Naive B cell (primary cell): Measurements from ENCODE around the gene OR2T2. TPM values are rescaled to one million over a fixed set of nuclear protein-coding genes. Genes with fewer than 3 reads are reported as not detected.
A peak's percentile ranks its signal among the peaks of the same experiment; 100 is the strongest.
"Not testable (repeated sequence)": the region's sequence is repeated elsewhere in the genome, so short reads cannot be mapped to it uniquely, and the experiment has no call there.

Experiments
- ATAC-seq, 2 donors: fragments of 150-1000 bp; cut with Tn5 transposase; 2 replicates each; pipeline ENCODE4 v1.10.0; 2021; ENCODE audit warnings: low read depth in 2 of 2, mild to moderate bottlenecking in 2 of 2, moderate library complexity in 2 of 2
- DNase-seq: peaks from one replicate; pipeline ENCODE4 v3.0.0; 2022
- H3K27ac Mint-ChIP-seq, 6 donors: one replicate each; pipeline ENCODE4 v1.8.0; 2020 to 2022; ENCODE audit warnings: mild to moderate bottlenecking in 6 of 6, mixed read lengths in 6 of 6, moderate library complexity in 5 of 6, inconsistent platforms in 2 of 6
- H3K27me3 Mint-ChIP-seq, 3 donors: one replicate each; pipeline ENCODE4 v1.8.0; 2021 to 2022; ENCODE audit warnings: mixed read lengths in 3 of 3, mild to moderate bottlenecking in 1 of 3
- H3K36me3 Mint-ChIP-seq, 2 donors: one replicate each; pipeline ENCODE4 v1.8.0; 2020 to 2022; ENCODE audit warnings: mixed read lengths in 2 of 2, inconsistent platforms in 1 of 2, mild to moderate bottlenecking in 1 of 2
- H3K4me1 Mint-ChIP-seq, 3 donors: one replicate each; pipeline ENCODE4 v1.8.0; 2020 to 2022; ENCODE audit warnings: mixed read lengths in 3 of 3, inconsistent platforms in 1 of 3, mild to moderate bottlenecking in 1 of 3, moderate library complexity in 1 of 3
- H3K4me3 Mint-ChIP-seq, 8 donors: one replicate each; pipeline ENCODE4 v1.8.0; 2020 to 2022; ENCODE audit warnings: mild to moderate bottlenecking in 8 of 8, mixed read lengths in 8 of 8, moderate library complexity in 8 of 8, inconsistent platforms in 2 of 8
- H3K9me3 Mint-ChIP-seq, 7 donors: one replicate each; pipeline ENCODE4 v1.8.0; 2020 to 2022; ENCODE audit warnings: mixed read lengths in 7 of 7, mild to moderate bottlenecking in 5 of 7, inconsistent platforms in 2 of 7, moderate library complexity in 1 of 7
- polyA plus RNA-seq, 6 donors: library from polyadenylated mRNA; unstranded; fragments of 300-500 nt; fragmentation: Illumina TruSeq; gene quantifications; one replicate each; pipeline ENCODE4 v1.2.3, GENCODE V29; 2021; ENCODE audit warnings: low read depth in 6 of 6

Gene OR2T2
- polyA plus RNA-seq, 6 donors from 2014 or later: 0.19 to 0.71 (median 0.53) TPM; not detected in 3

DNA sequence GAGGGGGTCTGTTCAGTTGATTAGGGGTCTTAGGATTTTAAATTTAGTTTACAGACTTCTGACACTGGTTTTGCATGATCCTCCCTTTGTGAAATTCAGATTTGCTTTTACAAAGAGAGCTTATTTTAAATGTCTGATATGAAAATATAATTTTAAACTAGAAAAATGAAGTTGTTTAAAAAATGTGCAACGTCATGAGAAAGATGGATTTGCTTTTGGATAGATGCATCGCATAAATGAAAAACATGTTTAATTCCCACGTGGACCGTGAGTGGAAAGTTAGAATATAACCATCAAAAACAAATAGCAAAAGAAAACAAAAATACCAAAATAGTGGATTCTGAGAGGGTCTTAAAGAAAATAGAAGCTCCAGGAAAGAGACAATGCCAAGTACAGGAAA, 25.7 kb downstream of the OR2T2 start:
- Mint-ChIP-seq H3K9me3 (no peaks in the 10 kb centered on the region), H3K4me1 (peaks cover 0 to 8% (median 0%) of the 10 kb centered on the region in 3 donors), H3K27ac (peak overlapping the region in 1 of 6 donors; percentile 73), H3K4me3 (no peak overlapping the region), H3K36me3 (peaks cover 0 to 4% of the 10 kb centered on the region in 2 donors), H3K27me3 (peaks cover 0 to 5% (median 0%) of the 10 kb centered on the region in 3 donors)
- DNase-seq: no peak
- ATAC-seq: no peak

- H3K9me3 Mint-ChIP-seq, DNase-seq, H3K36me3 Mint-ChIP-seq, ATAC-seq, H3K4me3 Mint-ChIP-seq, H3K27me3 Mint-ChIP-seq: not testable (repeated sequence)
- H3K27ac Mint-ChIP-seq: peak overlapping the region in 1 of 6 donors; percentile 49
- peaks cover 0 to 10% (median 0%) of the 10 kb centered on the region in 3 donors for H3K4me1 Mint-ChIP-seq
Measured at GRCh38 chr1:248472111-248472510, 26.7 kb downstream of the OR2T2 start.

- H3K4me3 Mint-ChIP-seq, H3K9me3 Mint-ChIP-seq, ATAC-seq: not testable (repeated sequence)
Measured at GRCh38 chr1:248473051-248473450, 27.6 kb downstream of the OR2T2 start, which contains the start of gene OR2T3. Gene OR2T3, plus strand, starts transcription at chr1:248473351. Its CDS starts 0 bp downstream, at chr1:248473351.

GRCh38 chr1:248475660-248476059, 30.2 kb downstream of the OR2T2 start:
- peaks cover 0 to 10% (median 0%) of the 10 kb centered on the region in 3 donors for H3K4me1 Mint-ChIP-seq
- not testable (repeated sequence) for H3K9me3 Mint-ChIP-seq, H3K4me3 Mint-ChIP-seq, H3K36me3 Mint-ChIP-seq, H3K27me3 Mint-ChIP-seq, H3K27ac Mint-ChIP-seq, DNase-seq
- ATAC-seq: peak in 1 of 2 donors; percentile 51

More at GRCh38 chr1:248473051-248473450, 27.6 kb downstream of the OR2T2 start, which contains the start of gene OR2T3:
- H3K27ac Mint-ChIP-seq: peak within 1 kb of the TSS in 1 of 6 donors; percentile 49
- peaks cover 0 to 10% (median 0%) of the 10 kb centered on the region in 3 donors for H3K4me1 Mint-ChIP-seq
- not testable (repeated sequence) for DNase-seq, H3K27me3 Mint-ChIP-seq, H3K36me3 Mint-ChIP-seq

DNA sequence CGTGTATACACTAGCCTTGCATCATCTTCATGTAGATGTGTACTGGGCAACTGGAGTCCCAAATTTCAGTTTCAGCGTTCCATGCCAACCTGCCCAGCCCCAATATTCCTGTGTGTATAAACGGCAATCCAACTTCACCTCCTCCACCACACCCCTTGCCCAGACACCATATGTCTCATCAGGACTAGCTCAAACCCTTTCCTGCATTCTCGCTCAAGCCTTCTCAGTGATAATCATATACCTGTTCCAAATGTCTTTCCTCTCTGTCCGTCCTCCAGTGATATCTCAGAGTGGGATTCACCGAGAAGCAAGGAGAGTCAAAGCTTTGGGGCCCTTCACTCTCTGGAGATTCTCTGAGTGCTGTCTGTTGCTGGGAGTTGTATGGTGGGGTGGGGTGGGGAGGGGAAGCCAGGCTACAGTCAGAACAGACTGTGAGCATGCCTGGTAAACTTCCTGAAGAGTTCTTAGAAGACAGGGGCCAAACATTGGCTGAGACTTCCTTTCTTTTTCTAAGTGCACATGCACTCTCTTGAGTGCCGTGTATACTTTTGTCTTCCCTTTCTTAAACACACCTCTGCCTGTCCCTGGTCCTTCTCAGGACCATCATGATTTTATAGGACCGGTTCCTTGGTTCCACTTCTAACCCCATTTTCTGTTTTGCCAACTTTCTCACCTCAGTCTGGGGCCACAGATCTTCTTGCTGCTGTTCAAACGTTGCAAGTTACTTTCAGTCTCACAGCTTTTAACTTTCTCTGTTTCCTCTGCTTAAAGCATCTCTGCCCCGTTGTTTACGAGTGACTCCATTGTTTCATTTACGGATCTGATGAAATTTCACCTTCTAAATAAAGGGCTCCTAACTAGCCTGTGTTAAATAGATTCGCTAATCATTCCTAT, 36.5 kb downstream of the OR2T2 start:
- H3K27me3 Mint-ChIP-seq, ATAC-seq, H3K9me3 Mint-ChIP-seq, H3K36me3 Mint-ChIP-seq, DNase-seq: not testable (repeated sequence)
- Mint-ChIP-seq H3K4me1 (peaks cover 0 to 12% (median 4%) of the 10 kb centered on the region in 3 donors), H3K27ac (peak overlapping the region in 4 of 6 donors; percentile 18 to 88 (median 62)), H3K4me3 (peak overlapping the region in 7 of 8 donors; percentile 9 to 86 (median 59))

DNA sequence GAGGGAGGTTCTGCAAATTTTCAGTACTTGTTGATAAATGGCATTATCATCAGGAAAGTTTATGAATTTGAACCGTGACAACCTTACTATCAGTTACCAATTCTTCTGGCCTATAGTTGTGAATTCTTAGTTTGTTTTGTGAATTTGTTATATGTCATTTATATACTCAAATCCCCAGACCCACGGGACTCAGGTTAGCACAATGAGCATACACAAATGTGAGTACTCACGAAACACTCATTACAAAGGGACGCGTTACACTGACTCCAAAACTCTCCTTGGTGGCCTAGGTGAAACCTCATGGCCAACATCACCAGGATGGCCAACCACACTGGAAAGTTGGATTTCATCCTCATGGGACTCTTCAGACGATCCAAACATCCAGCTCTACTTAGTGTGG, 42.9 kb downstream of the OR2T2 start, which contains the start of gene OR2T5:
Gene OR2T5, plus strand, starts transcription at position 301 of the 400 bp plus-strand sequence. Its CDS starts 0 bp downstream, at position 301.
- not testable (repeated sequence) for H3K27me3 Mint-ChIP-seq, ATAC-seq, H3K4me1 Mint-ChIP-seq, H3K9me3 Mint-ChIP-seq, H3K27ac Mint-ChIP-seq, H3K4me3 Mint-ChIP-seq, DNase-seq, H3K36me3 Mint-ChIP-seq

DNA sequence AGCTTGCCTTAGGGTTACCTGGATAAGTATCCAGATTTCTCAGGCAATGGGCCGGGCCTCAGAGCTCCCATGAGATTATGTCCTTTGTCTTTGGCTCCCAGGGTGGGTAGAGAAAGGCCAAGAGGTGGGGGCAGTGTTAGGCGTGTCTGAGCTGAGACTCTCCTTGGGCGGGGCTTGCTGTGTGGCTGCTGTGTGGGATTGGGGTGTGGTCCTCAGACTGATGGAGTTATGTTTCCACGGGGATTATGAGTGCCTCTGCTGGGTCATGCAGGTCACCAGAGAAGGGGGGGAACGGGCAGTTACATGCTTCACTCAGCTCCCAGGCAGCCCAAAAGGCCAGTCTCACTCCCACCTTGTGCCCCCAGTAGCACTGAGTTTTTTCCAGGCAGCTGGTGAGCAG, 51.2 kb downstream of the OR2T2 start:
- ATAC-seq, H3K36me3 Mint-ChIP-seq, DNase-seq, H3K4me1 Mint-ChIP-seq, H3K27ac Mint-ChIP-seq, H3K9me3 Mint-ChIP-seq, H3K4me3 Mint-ChIP-seq, H3K27me3 Mint-ChIP-seq: not testable (repeated sequence)

DNA sequence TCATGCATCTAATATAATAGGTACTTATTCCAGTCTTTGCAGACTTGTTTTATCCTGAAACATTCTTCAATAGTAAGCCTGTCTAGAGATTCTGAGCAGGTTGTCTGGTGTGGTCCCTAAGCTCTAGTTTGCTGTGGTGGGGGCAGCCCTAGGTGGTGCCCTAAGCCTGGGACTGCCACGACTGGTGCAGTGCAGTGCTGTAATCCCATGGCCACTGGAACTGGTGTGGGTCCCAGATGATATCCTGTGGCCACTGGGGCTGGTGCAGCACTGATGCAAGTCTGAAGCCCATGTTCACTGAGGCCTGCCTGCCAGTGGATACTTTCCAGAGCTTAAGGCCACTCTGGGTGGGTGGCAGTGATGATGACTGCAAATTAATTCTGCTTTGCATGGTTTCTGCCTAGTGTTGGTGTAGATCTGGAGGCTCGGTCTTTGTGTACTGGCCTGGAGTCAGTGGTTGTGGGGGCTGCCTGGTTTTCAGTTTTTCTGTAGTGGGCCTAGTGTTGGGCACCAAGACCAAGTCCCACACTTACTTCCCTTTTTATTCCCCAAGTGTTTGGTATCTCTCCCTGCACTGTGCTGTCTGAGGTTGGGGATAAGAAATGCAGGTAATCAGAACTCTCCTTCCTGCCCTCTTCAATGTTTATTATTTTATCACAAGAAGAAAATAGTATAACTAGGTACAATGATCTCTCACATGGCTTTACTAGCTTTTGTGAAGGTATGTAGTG, 55.0 kb downstream of the OR2T2 start:
- not testable (repeated sequence) for H3K36me3 Mint-ChIP-seq, H3K27me3 Mint-ChIP-seq, H3K9me3 Mint-ChIP-seq, DNase-seq, H3K27ac Mint-ChIP-seq, ATAC-seq, H3K4me1 Mint-ChIP-seq, H3K4me3 Mint-ChIP-seq

Other genes starting within 250 kb of the OR2T2 start
- not detected for gene OR2M3, start 248.4 kb upstream of the OR2T2 start, polyA plus RNA-seq
- not detected for gene OR2M4, start 214.2 kb upstream of the OR2T2 start, polyA plus RNA-seq
- gene OR2T33, start 167.7 kb upstream of the OR2T2 start, polyA plus RNA-seq: 1 to 10 TPM in 1 of 6 donors, not detected in 5; 1.6 TPM
- not detected for gene OR2T12, start 142.2 kb upstream of the OR2T2 start, polyA plus RNA-seq
- gene OR2M7, start 121.1 kb upstream of the OR2T2 start, polyA plus RNA-seq: not detected
- not detected for gene OR14C36, start 96.9 kb upstream of the OR2T2 start, polyA plus RNA-seq
- not detected for gene OR2T4, start 84.0 kb upstream of the OR2T2 start, polyA plus RNA-seq
- not detected for gene OR2T6, start 69.9 kb upstream of the OR2T2 start, polyA plus RNA-seq
- not detected for gene OR2T1, start 42.6 kb upstream of the OR2T2 start, polyA plus RNA-seq
- gene OR2T3, start 27.7 kb downstream of the OR2T2 start, polyA plus RNA-seq: under 1 TPM in 2 of 6 donors, not detected in 4; 0.32 to 0.59 TPM
- not detected for gene OR2T5, start 43.0 kb downstream of the OR2T2 start, polyA plus RNA-seq
- under 1 TPM in 4 of 6 donors, not detected in 2; 0.19 to 0.80 (median 0.49) TPM for gene OR2G6, start 62.4 kb downstream of the OR2T2 start, polyA plus RNA-seq
- gene OR2T29, start 117.1 kb downstream of the OR2T2 start, polyA plus RNA-seq: under 1 TPM in 3 of 6 donors, not detected in 3; 0.26 to 0.38 (median 0.33) TPM
- gene OR2T34, start 129.1 kb downstream of the OR2T2 start, polyA plus RNA-seq: under 1 TPM in 1 of 6 donors, not detected in 5; 0.49 TPM
- under 1 TPM in 3 of 6 donors, not detected in 3; 0.08 to 0.96 (median 0.36) TPM for gene OR2T10, start 152.1 kb downstream of the OR2T2 start, polyA plus RNA-seq
- gene OR2T11, start 189.5 kb downstream of the OR2T2 start, polyA plus RNA-seq: under 1 TPM in 1 of 6 donors, not detected in 5; 0.18 TPM
- under 1 TPM in 2 of 6 donors, not detected in 4; 0.13 to 0.16 TPM for gene OR2T35, start 199.6 kb downstream of the OR2T2 start, polyA plus RNA-seq
- not detected for gene OR2T27, start 209.9 kb downstream of the OR2T2 start, polyA plus RNA-seq